Uterus (tissue), 2 donors: ENCODE data around the gene RABGAP1.

Experiments
- CTCF ChIP-seq, 4 experiments: fragments of 200-600 bp in 2 of 4; fragments of 450-650 bp in 2 of 4; sonication (generic) in 2 of 4; IDR thresholded peaks; one replicate each; pipeline ENCODE4 v1.5.1; 2016 to 2019; ENCODE audit warnings: antibody characterized with exemption in 4 of 4, mild to moderate bottlenecking in 2 of 4, moderate library complexity in 1 of 4
- POLR2A ChIP-seq, 2 donors: fragments of 450-650 bp; IDR thresholded peaks; one replicate each; pipeline ENCODE4 v1.6.1; 2016; ENCODE audit warnings: antibody characterized with exemption in 2 of 2, mild to moderate bottlenecking in 1 of 2, moderate library complexity in 1 of 2

- TF ChIP-seq CTCF (IDR thresholded peaks at IDR 0.05) (no peak), POLR2A (IDR thresholded peaks at IDR 0.05) (no peak)
Observed at GRCh38 chr9:123097430-123098095, 156.7 kb downstream of the RABGAP1 start.
